Psoas muscle (tissue), 8 donors: ENCODE data around the gene MED15. TPM values are rescaled to one million over a fixed set of nuclear protein-coding genes. Genes with fewer than 3 reads are reported as not detected.
"Not testable (repeated sequence)": the region's sequence is repeated elsewhere in the genome, so short reads cannot be mapped to it uniquely, and the experiment has no call there.

Source experiments
- ATAC-seq, 4 donors: fragments of 200-7000 bp; cut with Tn5 transposase; one replicate each; pipeline ENCODE4 v1.9.1; 2020; ENCODE audit warnings: moderate library complexity in 3 of 4, mild to moderate bottlenecking in 2 of 4
- DNase-seq, 2 donors: peaks; one replicate each; pipeline ENCODE4 v3.0.0-alpha.2; 2020
- H3K27ac ChIP-seq: fragments of 200-600 bp; one replicate; pipeline ENCODE4 v1.8.0; 2022
- H3K27me3 ChIP-seq, 3 donors: fragments of 200-600 bp in 1 of 3; one replicate each; pipeline versions ENCODE4 v1.6.1 to v1.8.0; 2013 to 2022; ENCODE audit warnings: low read length in 2 of 3, mild to moderate bottlenecking in 2 of 3, moderate library complexity in 1 of 3; ENCODE audit not compliant: insufficient read depth in 3 of 3
- H3K36me3 ChIP-seq, 2 donors: fragments of 200-600 bp in 1 of 2; one replicate each; pipeline versions ENCODE4 v1.6.1 to v1.8.0; 2013 to 2022; ENCODE audit warnings: low read depth in 1 of 2, mild to moderate bottlenecking in 1 of 2, moderate library complexity in 1 of 2; ENCODE audit not compliant: insufficient read depth in 1 of 2
- H3K4me1 ChIP-seq: fragments of 200-600 bp; one replicate; pipeline ENCODE4 v1.8.0; 2022
- H3K4me3 ChIP-seq: fragments of 200-600 bp; one replicate; pipeline ENCODE4 v1.8.0; 2022; ENCODE audit warnings: mild to moderate bottlenecking
- H3K9me3 ChIP-seq: fragments of 200-600 bp; one replicate; pipeline ENCODE4 v1.8.0; 2022
- WGBS, 3 donors: extraction: QIAGEN DNeasy Blood & Tissue Kit; methylation state at CpG; one replicate each; pipeline versions ENCODE4 v1.1.6 to v1.1.7; 2013; 5-methylcytosine and 5-hydroxymethylcytosine counted together
- intact Hi-C, 2 donors: fragments of 100-400 bp; cut with DNase I; formaldehyde crosslinking; loops; one replicate each; pipeline versions ENCODE4 v1.11.0 to v1.14.2; 2022
- polyA plus RNA-seq, 3 donors: library from polyadenylated mRNA; stranded (reverse); fragments of 200-250 nt; gene quantifications; one replicate each; pipeline ENCODE4 v1.2.3, GENCODE V29; 2013
- total RNA-seq, 4 donors: library from RNA; stranded (reverse); fragmentation: NEBNext Ultra II Directional in 2 of 4; extraction: Animal tissue kit (Norgen Biotek cat#: 25700) in 2 of 4; gene quantifications; one replicate each; pipeline versions ENCODE4 v1.2.1 to v1.2.4, GENCODE V29; 2021 to 2023
- TF ChIP-seq, protein P1 (sequence below): fragments of 200-600 bp; IDR thresholded peaks from one replicate; pipeline ENCODE4 v1.8.0; 2022; ENCODE audit warnings: antibody characterized with exemption
- donor health status: healthy with polysubstance abuse.
- donor health status: DM: no; HTN: no; CAD: no; lungs with moderate emphysema.
- donor health status: Bipolar disorder and iron deficiency.
- donor health status: healthy.
- donor health status: DM: yes; HTN: yes; CAD: no.
- donor health status: DM: no; HTN: no; CAD: no.
- donor health status: DM: no; HTN: no; CAD: no.
- donor health status: DM: yes; HTN: yes; CAD: no.

The MED15 gene
- total and polyA plus RNA-seq, 7 donors, result 33.8 to 94.8 (median 59.7) TPM

DNA sequence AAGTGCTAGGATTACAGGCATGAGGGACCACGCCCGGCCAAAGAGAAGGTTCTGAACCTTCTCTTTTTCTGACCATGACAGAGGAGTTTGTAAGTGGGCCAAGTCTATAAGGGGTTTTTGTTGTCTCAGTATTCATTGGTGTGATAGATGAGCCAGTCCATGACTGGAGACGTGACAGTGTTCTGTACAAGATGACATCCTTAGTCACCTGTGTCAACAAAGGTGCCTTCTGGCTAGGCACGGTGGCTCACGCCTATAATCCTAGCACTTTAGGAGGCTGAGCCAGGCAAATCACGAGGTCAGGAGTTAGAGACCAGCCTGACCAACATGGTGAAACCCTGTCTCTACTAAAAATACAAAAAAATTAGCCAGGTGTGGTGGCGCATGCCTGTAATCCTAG lies 7.6 kb upstream of the MED15 start:
- no peak overlapping the region for H3K4me3 ChIP-seq
- peaks cover 2 to 38% of the 10 kb centered on the region in 2 donors for H3K36me3 ChIP-seq
- peaks cover 6% of the 10 kb centered on the region for H3K4me1 ChIP-seq
- H3K27me3 ChIP-seq, result no peaks in the 10 kb centered on the region
- TF ChIP-seq, protein P1, sequence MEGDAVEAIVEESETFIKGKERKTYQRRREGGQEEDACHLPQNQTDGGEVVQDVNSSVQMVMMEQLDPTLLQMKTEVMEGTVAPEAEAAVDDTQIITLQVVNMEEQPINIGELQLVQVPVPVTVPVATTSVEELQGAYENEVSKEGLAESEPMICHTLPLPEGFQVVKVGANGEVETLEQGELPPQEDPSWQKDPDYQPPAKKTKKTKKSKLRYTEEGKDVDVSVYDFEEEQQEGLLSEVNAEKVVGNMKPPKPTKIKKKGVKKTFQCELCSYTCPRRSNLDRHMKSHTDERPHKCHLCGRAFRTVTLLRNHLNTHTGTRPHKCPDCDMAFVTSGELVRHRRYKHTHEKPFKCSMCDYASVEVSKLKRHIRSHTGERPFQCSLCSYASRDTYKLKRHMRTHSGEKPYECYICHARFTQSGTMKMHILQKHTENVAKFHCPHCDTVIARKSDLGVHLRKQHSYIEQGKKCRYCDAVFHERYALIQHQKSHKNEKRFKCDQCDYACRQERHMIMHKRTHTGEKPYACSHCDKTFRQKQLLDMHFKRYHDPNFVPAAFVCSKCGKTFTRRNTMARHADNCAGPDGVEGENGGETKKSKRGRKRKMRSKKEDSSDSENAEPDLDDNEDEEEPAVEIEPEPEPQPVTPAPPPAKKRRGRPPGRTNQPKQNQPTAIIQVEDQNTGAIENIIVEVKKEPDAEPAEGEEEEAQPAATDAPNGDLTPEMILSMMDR, result no peak
- no peak for ATAC-seq
- no peaks in the 10 kb centered on the region for H3K9me3 ChIP-seq
- intact Hi-C loops, result loop anchor here in 1 of 2 donors (10.0 kb wide), 1 partner anchor 195 kb away; no protein-coding TSS in a partner anchor
- 86 to 91% (median 86%) methylated on average over 7 of the region's 7 CpGs for WGBS, 3 donors
- DNase-seq, result no peak
- no peak overlapping the region for H3K27ac ChIP-seq

- intact Hi-C loops, result no loop called here
- peaks cover 2 to 38% of the 10 kb centered on the region in 2 donors for H3K36me3 ChIP-seq
- peaks cover 7% of the 10 kb centered on the region for H3K4me1 ChIP-seq
- no peaks in the 10 kb centered on the region for H3K9me3 ChIP-seq
- H3K27me3 ChIP-seq, result no peaks in the 10 kb centered on the region
- no peak overlapping the region for H3K27ac ChIP-seq
- ATAC-seq (no peak), DNase-seq (no peak)
- TF ChIP-seq, protein P1, result no peak
- WGBS, 3 donors, result 84 to 93% (median 90%) methylated on average over 2 of the region's 2 CpGs
- no peak overlapping the region for H3K4me3 ChIP-seq
These were observed 3.6 kb upstream of the MED15 start for GRCh38 chr22:20503816-20504215.

DNA sequence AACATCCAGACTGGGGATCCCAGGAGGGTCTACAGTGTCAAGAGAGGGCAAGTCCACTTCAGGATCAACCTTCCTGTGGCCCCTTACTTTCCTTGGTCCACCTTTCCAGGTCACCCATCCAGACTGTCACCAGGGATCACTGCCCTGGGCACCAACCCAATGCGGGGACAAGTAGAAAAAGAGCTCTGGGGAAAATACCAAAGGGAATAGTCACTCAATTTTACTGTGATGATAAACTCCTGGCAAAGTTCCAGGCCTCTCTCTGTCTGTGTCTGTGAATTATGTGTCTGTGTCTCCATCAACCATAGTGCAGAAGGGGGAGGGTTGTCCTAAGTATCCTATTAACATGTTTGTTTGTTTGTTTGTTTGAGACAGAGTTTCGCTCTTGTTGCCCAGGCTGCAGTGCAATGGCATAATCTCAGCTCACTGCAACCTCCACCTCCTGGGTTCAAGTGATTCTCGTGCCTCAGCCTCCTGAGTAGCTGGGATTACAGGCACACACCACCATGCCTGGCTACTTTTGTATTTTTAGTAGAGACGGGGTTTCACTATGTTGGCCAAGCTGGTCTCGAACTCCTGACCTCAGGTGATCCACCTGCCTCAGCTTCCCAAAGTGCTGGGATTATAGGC lies 3.0 kb upstream of the MED15 start:
- H3K9me3 ChIP-seq, H3K27me3 ChIP-seq, DNase-seq, intact Hi-C loops, H3K27ac ChIP-seq, H3K4me3 ChIP-seq, ATAC-seq: not testable (repeated sequence)
- peaks cover 2 to 36% of the 10 kb centered on the region in 2 donors for H3K36me3 ChIP-seq
- 85 to 87% (median 86%) methylated on average over 5 of the region's 5 CpGs for WGBS, 3 donors
- peaks cover 10% of the 10 kb centered on the region for H3K4me1 ChIP-seq

DNA sequence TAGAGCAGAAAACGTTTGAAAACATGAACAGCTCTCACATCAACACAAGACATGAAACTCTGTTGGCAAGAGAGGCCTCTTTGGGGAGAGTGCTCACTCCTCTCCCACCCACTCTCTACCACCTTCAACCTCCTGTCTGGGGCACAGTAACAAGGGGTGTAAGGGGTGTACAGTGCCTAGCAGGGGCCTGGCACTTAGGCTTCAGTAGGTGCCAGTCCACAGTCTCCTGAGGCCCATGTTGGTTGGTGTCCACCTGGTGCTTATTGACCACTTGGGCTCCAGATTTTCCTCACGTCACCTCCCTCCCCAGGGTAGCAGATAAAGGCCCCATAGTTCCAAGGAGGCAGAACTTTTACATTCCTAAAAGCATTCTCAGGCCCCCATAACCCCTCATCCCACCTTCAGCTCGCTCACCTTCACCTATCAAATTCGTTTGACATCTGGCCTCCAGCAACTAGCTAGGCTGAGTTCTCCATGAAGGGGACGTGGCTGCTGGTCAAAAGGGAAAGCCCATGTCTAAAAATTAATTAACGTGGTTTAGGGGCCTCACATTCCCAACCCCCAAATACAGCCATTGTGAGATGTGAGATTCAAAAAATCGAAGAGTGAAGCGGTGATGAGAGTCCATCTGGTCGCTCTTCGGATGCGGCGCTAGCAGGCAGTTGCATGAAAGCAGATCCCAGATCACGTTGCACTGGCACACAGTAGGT lies 712 bp upstream of the MED15 start:
- TF ChIP-seq, protein P1, result no peak
- Histone ChIP-seq H3K9me3 (no peaks in the 10 kb centered on the region), H3K27ac (peak overlapping the region; percentile 95), H3K4me3 (peak overlapping the region; percentile 83), H3K27me3 (no peaks in the 10 kb centered on the region), H3K36me3 (peaks cover 0 to 13% of the 10 kb centered on the region in 2 donors), H3K4me1 (peaks cover 27% of the 10 kb centered on the region)
- DNase-seq, result no peak
- ATAC-seq, result no peak
- intact Hi-C loops, result loop anchor here in 1 of 2 donors (5.0 kb wide), 1 partner anchor 66 kb away; no protein-coding TSS in a partner anchor
- 55 to 64% (median 58%) methylated on average over 13 of the region's 13 CpGs for WGBS, 3 donors

DNA sequence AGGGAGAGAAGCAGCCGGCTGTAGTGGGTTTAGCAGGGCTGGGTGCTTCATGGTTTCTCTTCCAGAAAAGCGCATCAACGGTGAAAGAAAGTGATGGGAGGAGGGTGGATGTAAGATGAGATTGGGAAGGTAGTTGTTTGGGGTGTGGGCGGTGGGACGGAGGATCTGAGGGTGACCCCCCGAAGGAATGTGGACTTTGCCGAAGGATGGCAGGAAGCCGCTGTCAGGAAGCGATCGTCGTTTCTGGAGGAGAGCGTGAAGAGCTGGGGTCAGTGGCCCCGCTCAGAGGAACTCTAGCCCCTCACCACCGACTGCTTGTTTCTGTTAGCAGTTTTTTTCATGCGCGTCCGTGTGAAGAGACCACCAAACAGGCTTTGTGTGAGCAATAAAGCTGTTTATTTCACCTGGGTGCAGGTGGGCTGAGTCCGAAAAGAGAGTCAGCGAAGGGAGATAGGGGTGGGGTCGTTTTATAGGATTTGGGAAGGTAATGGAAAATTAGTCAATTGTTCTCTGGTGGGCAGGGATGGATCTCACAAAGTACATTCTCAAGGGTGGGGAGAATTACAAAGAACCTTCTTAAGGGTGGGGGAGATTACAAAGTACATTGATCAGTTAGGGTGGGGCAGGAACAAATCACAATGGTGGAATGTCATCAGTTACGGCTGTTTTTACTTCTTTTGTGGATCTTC lies 801 bp downstream of the MED15 start:
- H3K27me3 ChIP-seq, H3K36me3 ChIP-seq, DNase-seq, H3K9me3 ChIP-seq: not testable (repeated sequence)
- peak in 1 of 4 donors; percentile 4 for ATAC-seq
- WGBS, 3 donors, result 2 to 4% (median 3%) methylated on average over 21 of the region's 21 CpGs
- H3K4me3 ChIP-seq, result peak overlapping the region; percentile 83
- H3K4me1 ChIP-seq, result peaks cover 27% of the 10 kb centered on the region
- intact Hi-C loops, result loop anchor here in 1 of 2 donors (5.0 kb wide), 1 partner anchor 64 kb away; no protein-coding TSS in a partner anchor
- H3K27ac ChIP-seq, result peak overlapping the region; percentile 95
